NOMO-1 treated with DMSO at 0.1 percent for 48 hours (cell line): ENCODE measurements around the gene CPA4.
"Not testable (repeated sequence)": the region's sequence is repeated elsewhere in the genome, so short reads cannot be mapped to it uniquely, and the experiment has no call there.

Experiments used
- DNase-seq: peaks from one replicate; lab custom pipeline; 2025; ENCODE audit not compliant: unreplicated experiment; lab: John Stamatoyannopoulos, UW

Gene CPA4

GRCh38 chr7:130292682-130293257 lies at the start of gene CPA4:
Gene CPA4 (plus strand): TSS chr7:130293161. CDS start chr7:130293181, 20 bp downstream.
- no peak for DNase-seq

- not testable (repeated sequence) for DNase-seq
Measured at GRCh38 chr7:130243486-130243885, 49.5 kb upstream of the CPA4 start.

GRCh38 chr7:130246491-130246890 lies 46.5 kb upstream of the CPA4 start:
- not testable (repeated sequence) for DNase-seq

GRCh38 chr7:130248842-130249241 lies 44.1 kb upstream of the CPA4 start:
- DNase-seq: not testable (repeated sequence)

GRCh38 chr7:130249626-130250025 lies 43.3 kb upstream of the CPA4 start:
- not testable (repeated sequence) for DNase-seq

- no peak for DNase-seq
Measured at GRCh38 chr7:130254555-130254954, 38.4 kb upstream of the CPA4 start.

GRCh38 chr7:130256704-130257103 lies 36.3 kb upstream of the CPA4 start:
- no peak for DNase-seq

- DNase-seq: no peak
Measured at GRCh38 chr7:130258494-130259078, 34.4 kb upstream of the CPA4 start.

- DNase-seq: no peak
Measured at GRCh38 chr7:130262448-130262847, 30.5 kb upstream of the CPA4 start.

GRCh38 chr7:130263130-130263529 lies 29.8 kb upstream of the CPA4 start:
- DNase-seq: peak; percentile 32

GRCh38 chr7:130266258-130266960 lies 26.6 kb upstream of the CPA4 start, which contains the start of gene CPA2:
Gene CPA2 (plus strand): TSS chr7:130266863. CDS start chr7:130266882, 19 bp downstream.
- no peak for DNase-seq

GRCh38 chr7:130266961-130267321 lies 26.0 kb upstream of the CPA4 start:
- DNase-seq: no peak

GRCh38 chr7:130268463-130269317 lies 24.3 kb upstream of the CPA4 start:
- no peak for DNase-seq

- DNase-seq: no peak
Measured at GRCh38 chr7:130269318-130269694, 23.7 kb upstream of the CPA4 start.

GRCh38 chr7:130270947-130271800 lies 21.8 kb upstream of the CPA4 start:
- no peak for DNase-seq

- DNase-seq: no peak
Measured at GRCh38 chr7:130272381-130273080, 20.4 kb upstream of the CPA4 start.

- DNase-seq: no peak
Measured at GRCh38 chr7:130273081-130273932, 19.7 kb upstream of the CPA4 start.

GRCh38 chr7:130273933-130274255 lies 19.1 kb upstream of the CPA4 start:
- no peak for DNase-seq

GRCh38 chr7:130274296-130274695 lies 18.7 kb upstream of the CPA4 start:
- no peak for DNase-seq
